ENCODE data around the gene USP22. TPM values are rescaled to one million over a fixed set of nuclear protein-coding genes. Genes with fewer than 3 reads are reported as not detected.

USP22 gene
- total RNA-seq, 1 experiment from 2014 or later, result 224 TPM

- ATAC-seq, result no peak
- H3K9me3 ChIP-seq (ENCODE audit: control insufficient read depth, insufficient read depth, low read depth, low read length), result no peaks in the 10 kb centered on the region
- BruUV-seq (replicated peaks), result no TSS peak
- peaks cover 38% of the 10 kb centered on the region for H3K36me3 ChIP-seq (ENCODE audit: control insufficient read depth, insufficient read depth, low read length)
- no peak for DNase-seq (ENCODE audit: low read depth, low spot score)
- no peaks in the 10 kb centered on the region for H3K4me1 ChIP-seq (ENCODE audit: control insufficient read depth, insufficient read depth, low read length)
- ChIA-PET POLR2A (no interaction called here), CTCF (no interaction called here)
- intact Hi-C loops (cut with micrococcal nuclease; ENCODE audit: unreplicated experiment), result no loop called here
- no peak overlapping the region for H3K27ac ChIP-seq (ENCODE audit: low read length)
- H3K27me3 ChIP-seq (ENCODE audit: control insufficient read depth, insufficient read depth, low read length), result no peaks in the 10 kb centered on the region
- in situ Hi-C loops (cut with HindIII; ENCODE audit: low pct_unique_long_range_greater_than_20kb, low sequenced_read_pairs), result no loop called here
- TF ChIP-seq TCF7L2 (IDR thresholded peaks at IDR 0.05; ENCODE audit: low read depth, low read length) (no peak), POLR2AphosphoS5 (IDR thresholded peaks at IDR 0.05; ENCODE audit: low read depth, low read length) (no peak), SIN3A (IDR thresholded peaks at IDR 0.05; ENCODE audit: borderline replicate concordance, insufficient read depth, low read depth, low read length) (no peak), CTCF (IDR thresholded peaks at IDR 0.05) (no peak), REST (IDR thresholded peaks at IDR 0.05; ENCODE audit: insufficient read depth in 1 of 2, low read depth in 2 of 2, low read length in 1 of 2) (no peak)
- no peak overlapping the region for H3K4me3 ChIP-seq (ENCODE audit: low read depth in 2 of 2, low read length in 2 of 2)
Observed at GRCh38 chr17:21010705-21011596, 31.9 kb downstream of the USP22 start.

GRCh38 chr17:21008992-21009671 is 33.7 kb downstream of the USP22 start:
- H3K27ac ChIP-seq (ENCODE audit: low read length), result no peak overlapping the region
- BruUV-seq (replicated peaks), result TSS peak; percentile 8
- ChIA-PET POLR2A (interaction anchor here (0.7 kb wide), 1 partner anchor 228 kb away, joined by 3 read pairs; no protein-coding TSS in a partner anchor), CTCF (interaction anchor here (0.7 kb wide), 1 partner anchor 16 kb away, joined by 7 read pairs; no protein-coding TSS in a partner anchor)
- no peaks in the 10 kb centered on the region for H3K27me3 ChIP-seq (ENCODE audit: control insufficient read depth, insufficient read depth, low read length)
- no peaks in the 10 kb centered on the region for H3K4me1 ChIP-seq (ENCODE audit: control insufficient read depth, insufficient read depth, low read length)
- H3K36me3 ChIP-seq (ENCODE audit: control insufficient read depth, insufficient read depth, low read length), result peaks cover 37% of the 10 kb centered on the region
- intact Hi-C loops (cut with micrococcal nuclease; ENCODE audit: unreplicated experiment) (no loop called here), in situ Hi-C loops (cut with HindIII; ENCODE audit: low pct_unique_long_range_greater_than_20kb, low sequenced_read_pairs) (no loop called here)
- H3K4me3 ChIP-seq (ENCODE audit: low read depth in 2 of 2, low read length in 2 of 2), result no peak overlapping the region
- no peaks in the 10 kb centered on the region for H3K9me3 ChIP-seq (ENCODE audit: control insufficient read depth, insufficient read depth, low read depth, low read length)
- TF ChIP-seq POLR2AphosphoS5 (IDR thresholded peaks at IDR 0.05; ENCODE audit: low read depth, low read length), result no peak
- no peak for TF ChIP-seq CTCF (IDR thresholded peaks at IDR 0.05)
- no peak for ATAC-seq
- no peak for DNase-seq (ENCODE audit: low read depth, low spot score)
